Measurements from ENCODE around the gene MYZAP. TPM values are rescaled to one million over a fixed set of nuclear protein-coding genes. Genes with fewer than 3 reads are reported as not detected.

The MYZAP gene
- total and polyA plus RNA-seq, 2 of the 13 experiments (the other 11 are each of a cell fraction or from before 2014, with no cell fraction given) = not detected

- TF ChIP-seq POLR2AphosphoS5 (IDR thresholded peaks at IDR 0.05; ENCODE audit: low read depth, low read length) = peak; percentile 56
- no peak for TF ChIP-seq ZNF589 (CRISPR knock-in tag; conservative IDR thresholded peaks at IDR 0.05)
- TF ChIP-seq FOXK1 (CRISPR knock-in tag; IDR thresholded peaks at IDR 0.05; ENCODE audit: borderline replicate concordance, low read depth) = peak; percentile 92
- no peak for TF ChIP-seq ZNF737 (CRISPR knock-in tag; IDR thresholded peaks at IDR 0.05; ENCODE audit: borderline replicate concordance)
- TF ChIP-seq, protein P1, sequence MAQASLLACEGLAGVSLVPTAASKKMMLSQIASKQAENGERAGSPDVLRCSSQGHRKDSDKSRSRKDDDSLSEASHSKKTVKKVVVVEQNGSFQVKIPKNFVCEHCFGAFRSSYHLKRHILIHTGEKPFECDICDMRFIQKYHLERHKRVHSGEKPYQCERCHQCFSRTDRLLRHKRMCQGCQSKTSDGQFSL (CRISPR knock-in tag; IDR thresholded peaks at IDR 0.05) = no peak
- TF ChIP-seq HCFC1 (IDR thresholded peaks at IDR 0.05; ENCODE audit: low read depth, low read length) = peak; percentile 28; the same call in 1 of the 2 replicates
- TF ChIP-seq ZNF20 (CRISPR knock-in tag; IDR thresholded peaks at IDR 0.05) = no peak; the same call in 1 of the 2 replicates
- no peak for TF ChIP-seq ZBTB34 (CRISPR knock-in tag; IDR thresholded peaks at IDR 0.05)
- peak; percentile 53; the same call in 1 of the 2 replicates for TF ChIP-seq CEBPB (IDR thresholded peaks at IDR 0.05; ENCODE audit: borderline replicate concordance, low read depth, low read length)
- peak; percentile 69; the same call in 1 of the 2 replicates for TF ChIP-seq SMAD3 (CRISPR knock-in tag; IDR thresholded peaks at IDR 0.05)
- TF ChIP-seq ZNF317 (CRISPR knock-in tag; IDR thresholded peaks at IDR 0.05) = 0 out of 2 replicates have a peak, but pooled peaks have one; percentile 78
- 0 out of 2 replicates have a peak, but pooled peaks have one; percentile 9 for TF ChIP-seq ZNF557 (CRISPR knock-in tag; IDR thresholded peaks at IDR 0.05)
- no peak for TF ChIP-seq RARG (CRISPR knock-in tag; IDR thresholded peaks at IDR 0.05; ENCODE audit: low read depth)
- TF ChIP-seq GRHL1 (CRISPR knock-in tag; conservative IDR thresholded peaks at IDR 0.05) = no peak
- peak; percentile 65 for TF ChIP-seq SRY (CRISPR knock-in tag; IDR thresholded peaks at IDR 0.05)
- TF ChIP-seq FOXO4 (CRISPR knock-in tag; conservative IDR thresholded peaks at IDR 0.05) = 0 out of 2 replicates have a peak, but pooled peaks have one; percentile 89
- TF ChIP-seq ADNP (CRISPR knock-in tag; IDR thresholded peaks at IDR 0.05) = no peak
These were observed 114.9 kb downstream of the MYZAP start, which contains the start of gene POLR2M (continued) for GRCh38 chr15:57706405-57707209.
